SU-DHL-6 (cell line): ENCODE data around the gene EMB.

Experiments used
- CTCF ChIP-seq: fragments of 200-600 bp; sonication (generic); IDR thresholded peaks from one replicate; pipeline ENCODE4 v1.5.1; 2017; ENCODE audit warnings: antibody characterized with exemption, mild to moderate bottlenecking, low read length, moderate library complexity; ENCODE audit not compliant: insufficient read depth, poor library complexity, severe bottlenecking
- EZH2phosphoT487 ChIP-seq: fragments of 200-600 bp; sonication (generic), shearing (Covaris generic); conservative IDR thresholded peaks from 2 replicates; pipeline ENCODE4 v1.6.1; 2018; ENCODE audit warnings: mild to moderate bottlenecking, antibody characterized with exemption, low read length, moderate library complexity, mixed read lengths

- TF ChIP-seq CTCF, result no peak
- no peak for TF ChIP-seq EZH2phosphoT487
These were observed 25.2 kb downstream of the EMB start for GRCh38 chr5:50415912-50416311.
